Neural crest cell (in vitro differentiated cells): Measurements from ENCODE around the gene PIK3R3. TPM values are rescaled to one million over a fixed set of nuclear protein-coding genes. Genes with fewer than 3 reads are reported as not detected.

ENCODE experiments used
- DNase-seq: peaks from one replicate; pipeline ENCODE4 v3.0.0; 2021; ENCODE audit warnings: low read depth, mixed read lengths, low spot score
- H3K27ac Mint-ChIP-seq: one replicate; pipeline ENCODE4 v1.8.0; 2021; ENCODE audit warnings: mild to moderate bottlenecking, mixed read lengths; ENCODE audit not compliant: unreplicated experiment
- H3K27me3 Mint-ChIP-seq: 2 replicates; pipeline ENCODE4 v1.8.0; 2021; ENCODE audit warnings: low read depth, mild to moderate bottlenecking, mixed read lengths
- H3K36me3 Mint-ChIP-seq: 2 replicates; pipeline ENCODE4 v1.8.0; 2021; ENCODE audit warnings: low read depth, mild to moderate bottlenecking, mixed read lengths
- H3K4me1 Mint-ChIP-seq: 2 replicates; pipeline ENCODE4 v1.8.0; 2021; ENCODE audit warnings: mixed read lengths
- H3K4me3 Mint-ChIP-seq: one replicate; pipeline ENCODE4 v1.8.0; 2021; ENCODE audit warnings: mild to moderate bottlenecking, mixed read lengths
- H3K9me3 Mint-ChIP-seq: 2 replicates; pipeline ENCODE4 v1.8.0; 2021; ENCODE audit warnings: mixed read lengths
- total RNA-seq: library from RNA; stranded (reverse); gene quantifications from 2 replicates; pipeline ENCODE4 v1.2.1, GENCODE V29; 2021
- TF ChIP-seq, protein P1 (sequence below): fragments of 200-600 bp; sonication (generic); conservative IDR thresholded peaks from 2 replicates; pipeline ENCODE4 v1.5.0; 2021; ENCODE audit warnings: antibody characterized with exemption, mild to moderate bottlenecking

Gene PIK3R3
- total RNA-seq, 1 donor from 2014 or later = 92.2 TPM

DNA sequence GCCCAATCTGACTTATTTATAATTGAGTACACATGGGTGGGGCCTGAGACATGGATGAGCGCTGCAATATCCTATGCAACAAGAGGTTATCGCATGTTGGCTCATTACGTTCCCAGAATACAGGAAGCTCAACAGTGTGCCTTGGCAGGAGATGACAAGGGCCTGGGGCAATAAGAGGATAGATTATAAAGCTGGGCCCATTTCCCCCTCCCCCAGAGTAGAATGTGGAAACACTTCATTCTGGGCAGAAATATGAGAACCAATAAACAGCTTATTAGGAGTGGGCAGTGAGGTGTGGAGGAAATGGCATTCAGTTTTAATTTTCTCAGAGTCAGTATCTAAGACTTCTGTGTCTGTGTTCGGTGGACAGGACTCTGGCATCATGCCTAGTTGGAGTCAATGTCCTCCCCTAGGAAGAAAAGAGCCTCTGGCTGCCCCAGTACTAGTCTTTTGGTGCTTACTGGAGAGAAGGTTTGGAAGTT lies 92.8 kb downstream of the PIK3R3 start:
- Mint-ChIP-seq H3K9me3 (no peaks in the 10 kb centered on the region), H3K4me3 (no peak overlapping the region), H3K27me3 (no peaks in the 10 kb centered on the region), H3K4me1 (peaks cover 10% of the 10 kb centered on the region), H3K36me3 (peaks cover 7% of the 10 kb centered on the region), H3K27ac (no peak overlapping the region)
- TF ChIP-seq, protein P1, sequence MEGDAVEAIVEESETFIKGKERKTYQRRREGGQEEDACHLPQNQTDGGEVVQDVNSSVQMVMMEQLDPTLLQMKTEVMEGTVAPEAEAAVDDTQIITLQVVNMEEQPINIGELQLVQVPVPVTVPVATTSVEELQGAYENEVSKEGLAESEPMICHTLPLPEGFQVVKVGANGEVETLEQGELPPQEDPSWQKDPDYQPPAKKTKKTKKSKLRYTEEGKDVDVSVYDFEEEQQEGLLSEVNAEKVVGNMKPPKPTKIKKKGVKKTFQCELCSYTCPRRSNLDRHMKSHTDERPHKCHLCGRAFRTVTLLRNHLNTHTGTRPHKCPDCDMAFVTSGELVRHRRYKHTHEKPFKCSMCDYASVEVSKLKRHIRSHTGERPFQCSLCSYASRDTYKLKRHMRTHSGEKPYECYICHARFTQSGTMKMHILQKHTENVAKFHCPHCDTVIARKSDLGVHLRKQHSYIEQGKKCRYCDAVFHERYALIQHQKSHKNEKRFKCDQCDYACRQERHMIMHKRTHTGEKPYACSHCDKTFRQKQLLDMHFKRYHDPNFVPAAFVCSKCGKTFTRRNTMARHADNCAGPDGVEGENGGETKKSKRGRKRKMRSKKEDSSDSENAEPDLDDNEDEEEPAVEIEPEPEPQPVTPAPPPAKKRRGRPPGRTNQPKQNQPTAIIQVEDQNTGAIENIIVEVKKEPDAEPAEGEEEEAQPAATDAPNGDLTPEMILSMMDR = no peak
- no peak for DNase-seq

DNA sequence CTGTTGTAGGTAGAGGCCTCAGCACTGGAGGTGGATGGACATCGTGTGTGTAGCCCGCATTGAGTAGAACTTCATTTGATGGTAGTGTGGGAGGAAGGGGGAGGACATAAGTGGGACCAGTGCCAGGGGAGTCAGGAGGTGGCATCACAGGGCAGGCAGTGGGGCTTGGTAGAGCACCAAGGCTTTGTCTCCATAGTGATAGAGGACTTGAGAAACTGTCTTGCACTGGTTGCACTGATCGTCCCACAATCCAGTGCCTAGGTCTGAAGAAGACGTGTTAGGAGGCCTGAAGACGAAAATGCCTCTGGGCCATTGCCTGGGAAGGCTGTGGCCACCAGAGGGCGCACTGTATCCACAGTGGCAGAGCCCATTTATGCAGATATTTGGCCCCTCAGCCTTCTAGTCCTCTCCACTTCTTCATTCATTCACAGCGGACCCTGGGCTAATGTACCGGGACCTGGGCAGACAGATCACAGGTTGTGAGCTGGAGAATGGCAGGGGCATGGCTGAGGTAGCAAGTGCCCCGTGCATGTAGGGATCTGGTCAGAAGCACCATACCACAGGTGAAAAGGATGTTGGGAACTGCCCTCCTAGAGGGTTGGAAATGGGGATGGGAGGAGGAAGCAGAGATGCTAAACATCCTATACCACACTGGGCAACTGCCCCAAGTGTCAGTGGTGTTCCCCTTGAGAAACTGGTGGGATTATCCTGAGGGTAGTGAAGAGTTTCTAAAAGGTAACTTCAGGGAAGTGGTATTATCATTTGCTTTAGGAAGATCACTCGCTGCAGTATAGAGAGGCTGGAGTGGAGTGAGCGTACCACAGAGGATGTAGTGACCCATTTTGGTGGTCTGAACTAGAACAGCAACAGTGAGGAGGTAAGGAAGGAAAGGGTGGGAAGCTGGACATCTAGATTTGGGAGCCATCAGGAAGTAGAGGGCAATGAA lies 95.3 kb downstream of the PIK3R3 start:
- H3K27ac Mint-ChIP-seq = no peak overlapping the region
- no peaks in the 10 kb centered on the region for H3K9me3 Mint-ChIP-seq
- H3K27me3 Mint-ChIP-seq = peaks cover 7% of the 10 kb centered on the region
- H3K4me3 Mint-ChIP-seq = no peak overlapping the region
- DNase-seq = peak; percentile 92
- TF ChIP-seq, protein P1 = peak; percentile 99
- H3K4me1 Mint-ChIP-seq = peaks cover 6% of the 10 kb centered on the region
- peaks cover 3% of the 10 kb centered on the region for H3K36me3 Mint-ChIP-seq

DNA sequence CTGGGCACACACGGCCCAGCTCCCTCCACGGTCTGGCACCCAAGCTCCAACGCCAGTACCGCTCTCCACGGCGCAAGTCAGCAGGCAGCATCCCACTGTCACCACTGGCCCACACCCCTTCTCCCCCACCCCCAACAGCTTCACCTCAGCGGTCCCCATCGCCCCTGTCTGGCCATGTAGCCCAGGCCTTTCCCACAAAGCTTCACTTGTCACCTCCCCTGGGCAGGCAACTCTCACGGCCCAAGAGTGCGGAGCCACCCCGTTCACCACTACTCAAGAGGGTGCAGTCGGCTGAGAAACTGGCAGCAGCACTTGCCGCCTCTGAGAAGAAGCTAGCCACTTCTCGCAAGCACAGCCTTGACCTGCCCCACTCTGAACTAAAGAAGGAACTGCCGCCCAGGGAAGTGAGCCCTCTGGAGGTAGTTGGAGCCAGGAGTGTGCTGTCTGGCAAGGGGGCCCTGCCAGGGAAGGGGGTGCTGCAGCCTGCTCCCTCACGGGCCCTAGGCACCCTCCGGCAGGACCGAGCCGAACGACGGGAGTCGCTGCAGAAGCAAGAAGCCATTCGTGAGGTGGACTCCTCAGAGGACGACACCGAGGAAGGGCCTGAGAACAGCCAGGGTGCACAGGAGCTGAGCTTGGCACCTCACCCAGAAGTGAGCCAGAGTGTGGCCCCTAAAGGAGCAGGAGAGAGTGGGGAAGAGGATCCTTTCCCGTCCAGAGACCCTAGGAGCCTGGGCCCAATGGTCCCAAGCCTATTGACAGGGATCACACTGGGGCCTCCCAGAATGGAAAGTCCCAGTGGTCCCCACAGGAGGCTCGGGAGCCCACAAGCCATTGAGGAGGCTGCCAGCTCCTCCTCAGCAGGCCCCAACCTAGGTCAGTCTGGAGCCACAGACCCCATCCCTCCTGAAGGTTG lies 97.6 kb downstream of the PIK3R3 start:
- DNase-seq = no peak
- Mint-ChIP-seq H3K36me3 (peaks cover 9% of the 10 kb centered on the region), H3K27ac (peak overlapping the region; percentile 31), H3K4me3 (no peak overlapping the region), H3K27me3 (peaks cover 10% of the 10 kb centered on the region), H3K4me1 (peaks cover 6% of the 10 kb centered on the region), H3K9me3 (no peaks in the 10 kb centered on the region)
- TF ChIP-seq, protein P1 = no peak

DNA sequence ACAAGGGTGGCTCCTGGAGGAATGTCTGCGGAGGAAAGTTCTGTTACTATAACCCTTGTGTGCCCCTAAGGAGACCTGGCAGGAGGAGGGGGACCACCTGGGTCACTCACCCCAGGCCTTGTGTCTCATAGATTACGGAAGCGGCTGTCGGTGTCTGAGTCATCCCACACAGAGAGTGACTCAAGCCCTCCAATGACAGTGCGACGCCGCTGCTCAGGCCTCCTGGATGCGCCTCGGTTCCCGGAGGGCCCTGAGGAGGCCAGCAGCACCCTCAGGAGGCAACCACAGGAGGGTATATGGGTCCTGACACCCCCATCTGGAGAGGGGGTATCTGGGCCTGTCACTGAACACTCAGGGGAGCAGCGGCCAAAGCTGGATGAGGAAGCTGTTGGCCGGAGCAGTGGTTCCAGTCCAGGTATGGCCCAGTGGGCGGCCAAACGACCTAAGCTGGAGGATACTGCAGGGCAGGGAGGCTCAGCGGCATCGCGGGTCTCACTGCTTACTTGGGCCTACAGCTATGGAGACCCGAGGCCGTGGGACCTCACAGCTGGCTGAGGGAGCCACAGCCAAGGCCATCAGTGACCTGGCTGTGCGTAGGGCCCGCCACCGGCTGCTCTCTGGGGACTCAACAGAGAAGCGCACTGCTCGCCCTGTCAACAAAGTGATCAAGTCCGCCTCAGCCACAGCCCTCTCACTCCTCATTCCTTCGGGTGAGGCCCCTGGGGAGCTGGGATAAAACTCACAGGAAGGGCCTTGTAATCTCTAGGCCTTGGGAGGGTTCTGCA lies 101.4 kb downstream of the PIK3R3 start:
- Mint-ChIP-seq H3K27me3 (peaks cover 10% of the 10 kb centered on the region), H3K36me3 (peaks cover 13% of the 10 kb centered on the region), H3K27ac (peak overlapping the region; percentile 12), H3K9me3 (no peaks in the 10 kb centered on the region), H3K4me3 (peak overlapping the region; percentile 66), H3K4me1 (peaks cover 10% of the 10 kb centered on the region)
- no peak for DNase-seq
- TF ChIP-seq, protein P1 = no peak
